SU-DHL-6 (cell line): ENCODE results near the gene RCAN2.

Source experiments
- H2AFZ ChIP-seq: fragments of 200-600 bp; sonication (generic); 2 replicates; pipeline ENCODE4 v1.6.1; 2014; ENCODE audit warnings: low read depth, mild to moderate bottlenecking, moderate library complexity, mixed read lengths, antibody characterized with exemption, low read length; ENCODE audit not compliant: severe bottlenecking
- H3F3A ChIP-seq: fragments of 200-600 bp; shearing (Covaris generic); 2 replicates; pipeline ENCODE4 v1.6.0; 2016; ENCODE audit warnings: antibody characterized with exemption, mild to moderate bottlenecking; ENCODE audit not compliant: insufficient read depth
- H3K27ac ChIP-seq: fragments of 200-600 bp; sonication (generic); 2 replicates; pipeline ENCODE4 v1.5.1; 2016; ENCODE audit warnings: low read depth, mild to moderate bottlenecking, low read length, moderate library complexity, mixed read lengths
- H3K27me3 ChIP-seq: fragments of 200-600 bp; sonication (generic), shearing (Covaris generic); 2 replicates; pipeline ENCODE4 v1.6.0; 2014; ENCODE audit warnings: mild to moderate bottlenecking, low read length
- H3K36me3 ChIP-seq: fragments of 200-600 bp; sonication (generic); 2 replicates; pipeline ENCODE4 v1.6.1; 2014; ENCODE audit warnings: mild to moderate bottlenecking, low read length, mixed read lengths
- H3K4me2 ChIP-seq: fragments of 300-600, 200-600 bp; shearing (Covaris generic), sonication (generic); 2 replicates; pipeline ENCODE4 v1.6.0; 2014; ENCODE audit warnings: low read length, low read depth, mild to moderate bottlenecking; ENCODE audit not compliant: poor library complexity, severe bottlenecking
- H3K4me3 ChIP-seq: fragments of 200-600 bp; sonication (generic); 2 replicates; pipeline ENCODE4 v1.5.1; 2014; ENCODE audit warnings: antibody characterized with exemption, low read length, mild to moderate bottlenecking, mixed read lengths; ENCODE audit not compliant: insufficient read depth, poor library complexity, severe bottlenecking
- H3K79me2 ChIP-seq: fragments of 200-600 bp; sonication (generic); 2 replicates; pipeline ENCODE4 v1.6.1; 2014; ENCODE audit warnings: mild to moderate bottlenecking, low read length, moderate library complexity; ENCODE audit not compliant: insufficient read depth
- H3K9ac ChIP-seq: fragments of 200-600 bp; sonication (generic); 2 replicates; pipeline ENCODE4 v1.7.0; 2014; ENCODE audit warnings: mild to moderate bottlenecking, low read length
- H3K9me2 ChIP-seq: fragments of 200-600 bp; sonication (generic); replicated peaks from 2 replicates; pipeline ENCODE4 v1.6.1; 2014; ENCODE audit warnings: low read length; ENCODE audit not compliant: insufficient read depth
- H3K9me3 ChIP-seq: fragments of 200-600 bp; sonication (generic); 2 replicates; pipeline ENCODE4 v1.6.1; 2014; ENCODE audit warnings: low read length, mixed read lengths; ENCODE audit not compliant: insufficient read depth
- H4K20me1 ChIP-seq: fragments of 200-600 bp; sonication (generic); 2 replicates; pipeline ENCODE4 v1.6.1; 2014; ENCODE audit warnings: low read depth, mild to moderate bottlenecking, antibody characterized with exemption, low read length, moderate library complexity, mixed read lengths
- CTCF ChIP-seq: fragments of 200-600 bp; sonication (generic); IDR thresholded peaks from one replicate; pipeline ENCODE4 v1.5.1; 2017; ENCODE audit warnings: antibody characterized with exemption, mild to moderate bottlenecking, low read length, moderate library complexity; ENCODE audit not compliant: insufficient read depth, poor library complexity, severe bottlenecking
- EZH2phosphoT487 ChIP-seq: fragments of 200-600 bp; sonication (generic), shearing (Covaris generic); conservative IDR thresholded peaks from 2 replicates; pipeline ENCODE4 v1.6.1; 2018; ENCODE audit warnings: mild to moderate bottlenecking, antibody characterized with exemption, low read length, moderate library complexity, mixed read lengths

The RCAN2 gene

GRCh38 chr6:46376562-46377061, 114.6 kb downstream of the RCAN2 start:
- H3K36me3 ChIP-seq = no peaks in the 10 kb centered on the region
- H3K4me2 ChIP-seq = peak overlapping the region; percentile 62
- peak overlapping the region; percentile 56 for H3K27ac ChIP-seq
- no peaks in the 10 kb centered on the region for H4K20me1 ChIP-seq
- TF ChIP-seq CTCF (no peak), EZH2phosphoT487 (no peak)
- peaks cover 6% of the 10 kb centered on the region; the same call in 1 of the 2 replicates for H3F3A ChIP-seq
- H3K4me3 ChIP-seq = peak overlapping the region; percentile 15
- H3K27me3 ChIP-seq = no peaks in the 10 kb centered on the region
- no peaks in the 10 kb centered on the region for H3K9me2 ChIP-seq
- peak overlapping the region; percentile 79 for H2AFZ ChIP-seq
- H3K79me2 ChIP-seq = no peaks in the 10 kb centered on the region
- no peaks in the 10 kb centered on the region for H3K9me3 ChIP-seq
- H3K9ac ChIP-seq = peak overlapping the region; percentile 18; the same call in 1 of the 2 replicates

- no peaks in the 10 kb centered on the region for H4K20me1 ChIP-seq
- no peak overlapping the region for H2AFZ ChIP-seq
- TF ChIP-seq EZH2phosphoT487 (no peak), CTCF (no peak)
- H3F3A ChIP-seq = 0 out of 2 replicates have a peak, but pooled peaks cover under 1% of the 10 kb centered on the region
- no peaks in the 10 kb centered on the region for H3K79me2 ChIP-seq
- no peaks in the 10 kb centered on the region for H3K9me2 ChIP-seq
- H3K36me3 ChIP-seq = no peaks in the 10 kb centered on the region
- H3K27ac ChIP-seq = no peak overlapping the region
- H3K4me2 ChIP-seq = no peak overlapping the region
- no peak overlapping the region for H3K4me3 ChIP-seq
- H3K9me3 ChIP-seq = no peaks in the 10 kb centered on the region
- no peaks in the 10 kb centered on the region for H3K27me3 ChIP-seq
- no peak overlapping the region for H3K9ac ChIP-seq
Observed at GRCh38 chr6:46370622-46371021, 120.6 kb downstream of the RCAN2 start.

GRCh38 chr6:46368169-46368536, 123.1 kb downstream of the RCAN2 start:
- H2AFZ ChIP-seq = no peak overlapping the region
- no peaks in the 10 kb centered on the region for H3F3A ChIP-seq
- H3K36me3 ChIP-seq = no peaks in the 10 kb centered on the region
- no peaks in the 10 kb centered on the region for H4K20me1 ChIP-seq
- H3K9ac ChIP-seq = no peak overlapping the region
- H3K9me3 ChIP-seq = no peaks in the 10 kb centered on the region
- no peak overlapping the region for H3K27ac ChIP-seq
- TF ChIP-seq EZH2phosphoT487 (no peak), CTCF (no peak)
- no peaks in the 10 kb centered on the region for H3K27me3 ChIP-seq
- no peaks in the 10 kb centered on the region for H3K79me2 ChIP-seq
- no peaks in the 10 kb centered on the region for H3K9me2 ChIP-seq
- H3K4me2 ChIP-seq = no peak overlapping the region
- H3K4me3 ChIP-seq = no peak overlapping the region
